Measurements from ENCODE around the gene SCAND1.

Gene SCAND1

GRCh38 chr20:35988910-35989463, 34.7 kb upstream of the SCAND1 start:
- Histone ChIP-seq H3K79me2 (ENCODE audit: control insufficient read depth, insufficient read depth, low read length, poor library complexity) (no peaks in the 10 kb centered on the region), H3K18ac (ENCODE audit: low read length) (no peak overlapping the region), H3K27ac (ENCODE audit: low read depth, low read length) (no peak overlapping the region), H3K4ac (ENCODE audit: low read depth, low read length) (no peak overlapping the region), H3K23ac (ENCODE audit: low read length) (no peak overlapping the region), H3K27me3 (ENCODE audit: insufficient read depth, low read length) (no peaks in the 10 kb centered on the region), H4K8ac (ENCODE audit: low read depth, low read length) (no peak overlapping the region), H3K79me1 (ENCODE audit: low read length) (no peaks in the 10 kb centered on the region), H3K9ac (ENCODE audit: low read length) (no peak overlapping the region), H3K36me3 (ENCODE audit: control insufficient read depth in 1 of 2, insufficient read depth in 2 of 2, low read length in 2 of 2) (no peaks in the 10 kb centered on the region), H2BK12ac (ENCODE audit: low read length) (no peak overlapping the region), H4K12ac (ENCODE audit: low read depth, low read length) (no peak overlapping the region), H3K4me2 (ENCODE audit: low read length) (no peak overlapping the region), H2BK120ac (ENCODE audit: insufficient read depth, low read length, poor library complexity) (no peak overlapping the region), H3K14ac (ENCODE audit: low read length) (no peak overlapping the region), H2BK5ac (ENCODE audit: low read depth, low read length, poor library complexity) (no peak overlapping the region), H2AFZ (ENCODE audit: insufficient read depth, low read length, poor library complexity) (no peak overlapping the region), H3K4me3 (ENCODE audit: low read depth, low read length) (no peak overlapping the region), H3K4me1 (ENCODE audit: control insufficient read depth in 1 of 2, insufficient read depth in 2 of 2, low read length in 2 of 2) (no peaks in the 10 kb centered on the region), H2AK5ac (ENCODE audit: low read length) (no peak overlapping the region), H4K91ac (ENCODE audit: low read depth, low read length) (no peak overlapping the region), H3K9me3 (ENCODE audit: insufficient read depth, low read depth, low read length) (no peaks in the 10 kb centered on the region)
- WGBS (ENCODE audit: extremely low coverage, insufficient coverage, insufficient read length) = no CpG with 5 or more reads among the region's 2 CpGs
- DNase-seq = no peak

- no peak overlapping the region for H3K18ac ChIP-seq (ENCODE audit: low read length)
- H2AFZ ChIP-seq (ENCODE audit: insufficient read depth, low read length, poor library complexity) = no peak overlapping the region
Measured at GRCh38 chr20:35985806-35986205, 31.5 kb upstream of the SCAND1 start.

GRCh38 chr20:35984382-35984781, 30.1 kb upstream of the SCAND1 start:
- H3K27ac ChIP-seq (ENCODE audit: low read depth, low read length) = no peak overlapping the region
- WGBS (ENCODE audit: extremely low coverage, insufficient coverage, insufficient read length) = no CpG with 5 or more reads among the region's 6 CpGs
- DNase-seq = no peak

More at GRCh38 chr20:35985806-35986205, 31.5 kb upstream of the SCAND1 start:
- Histone ChIP-seq H3K4ac (ENCODE audit: low read depth, low read length) (no peak overlapping the region), H3K9me3 (ENCODE audit: insufficient read depth, low read depth, low read length) (no peaks in the 10 kb centered on the region), H3K4me1 (ENCODE audit: control insufficient read depth in 1 of 2, insufficient read depth in 2 of 2, low read length in 2 of 2) (no peaks in the 10 kb centered on the region), H3K79me1 (ENCODE audit: low read length) (no peaks in the 10 kb centered on the region), H4K12ac (ENCODE audit: low read depth, low read length) (no peak overlapping the region), H2AK5ac (ENCODE audit: low read length) (no peak overlapping the region), H3K79me2 (ENCODE audit: control insufficient read depth, insufficient read depth, low read length, poor library complexity) (no peaks in the 10 kb centered on the region), H3K36me3 (ENCODE audit: control insufficient read depth in 1 of 2, insufficient read depth in 2 of 2, low read length in 2 of 2) (no peaks in the 10 kb centered on the region), H4K8ac (ENCODE audit: low read depth, low read length) (no peak overlapping the region), H3K27me3 (ENCODE audit: insufficient read depth, low read length) (no peaks in the 10 kb centered on the region), H2BK12ac (ENCODE audit: low read length) (no peak overlapping the region), H3K27ac (ENCODE audit: low read depth, low read length) (no peak overlapping the region), H3K9ac (ENCODE audit: low read length) (no peak overlapping the region), H2BK5ac (ENCODE audit: low read depth, low read length, poor library complexity) (no peak overlapping the region), H3K4me3 (ENCODE audit: low read depth, low read length) (no peak overlapping the region), H3K14ac (ENCODE audit: low read length) (no peak overlapping the region), H3K4me2 (ENCODE audit: low read length) (no peak overlapping the region), H3K23ac (ENCODE audit: low read length) (no peak overlapping the region), H2BK120ac (ENCODE audit: insufficient read depth, low read length, poor library complexity) (no peak overlapping the region), H4K91ac (ENCODE audit: low read depth, low read length) (no peak overlapping the region)
- DNase-seq = no peak
- WGBS (ENCODE audit: extremely low coverage, insufficient coverage, insufficient read length) = no CpG with 5 or more reads among the region's 2 CpGs

GRCh38 chr20:35981969-35982368, 27.7 kb upstream of the SCAND1 start:
- Histone ChIP-seq H3K9me3 (ENCODE audit: insufficient read depth, low read depth, low read length) (no peaks in the 10 kb centered on the region), H2BK5ac (ENCODE audit: low read depth, low read length, poor library complexity) (no peak overlapping the region), H3K4me2 (ENCODE audit: low read length) (no peak overlapping the region), H3K79me1 (ENCODE audit: low read length) (no peaks in the 10 kb centered on the region), H2AK5ac (ENCODE audit: low read length) (no peak overlapping the region), H3K27ac (ENCODE audit: low read depth, low read length) (no peak overlapping the region), H3K4me3 (ENCODE audit: low read depth, low read length) (no peak overlapping the region), H3K79me2 (ENCODE audit: control insufficient read depth, insufficient read depth, low read length, poor library complexity) (no peaks in the 10 kb centered on the region), H2BK12ac (ENCODE audit: low read length) (no peak overlapping the region), H3K18ac (ENCODE audit: low read length) (no peak overlapping the region), H3K4ac (ENCODE audit: low read depth, low read length) (no peak overlapping the region), H3K27me3 (ENCODE audit: insufficient read depth, low read length) (no peaks in the 10 kb centered on the region), H3K4me1 (ENCODE audit: control insufficient read depth in 1 of 2, insufficient read depth in 2 of 2, low read length in 2 of 2) (no peaks in the 10 kb centered on the region), H3K36me3 (ENCODE audit: control insufficient read depth in 1 of 2, insufficient read depth in 2 of 2, low read length in 2 of 2) (no peaks in the 10 kb centered on the region), H4K8ac (ENCODE audit: low read depth, low read length) (no peak overlapping the region), H4K12ac (ENCODE audit: low read depth, low read length) (no peak overlapping the region), H3K9ac (ENCODE audit: low read length) (no peak overlapping the region), H2AFZ (ENCODE audit: insufficient read depth, low read length, poor library complexity) (no peak overlapping the region), H3K14ac (ENCODE audit: low read length) (no peak overlapping the region), H2BK120ac (ENCODE audit: insufficient read depth, low read length, poor library complexity) (no peak overlapping the region), H3K23ac (ENCODE audit: low read length) (no peak overlapping the region), H4K91ac (ENCODE audit: low read depth, low read length) (no peak overlapping the region)
- DNase-seq = no peak
- WGBS (ENCODE audit: extremely low coverage, insufficient coverage, insufficient read length) = no CpG with 5 or more reads among the region's 3 CpGs

More at GRCh38 chr20:35984382-35984781, 30.1 kb upstream of the SCAND1 start:
- no peak overlapping the region for H3K18ac ChIP-seq (ENCODE audit: low read length)
- H2AFZ ChIP-seq (ENCODE audit: insufficient read depth, low read length, poor library complexity) = no peak overlapping the region
- H3K9me3 ChIP-seq (ENCODE audit: insufficient read depth, low read depth, low read length) = no peaks in the 10 kb centered on the region
- H4K8ac ChIP-seq (ENCODE audit: low read depth, low read length) = no peak overlapping the region
- no peak overlapping the region for H2BK12ac ChIP-seq (ENCODE audit: low read length)
- no peak overlapping the region for H3K14ac ChIP-seq (ENCODE audit: low read length)
- no peak overlapping the region for H2BK120ac ChIP-seq (ENCODE audit: insufficient read depth, low read length, poor library complexity)
- H3K79me2 ChIP-seq (ENCODE audit: control insufficient read depth, insufficient read depth, low read length, poor library complexity) = no peaks in the 10 kb centered on the region
- H3K4me2 ChIP-seq (ENCODE audit: low read length) = no peak overlapping the region
- H3K4me1 ChIP-seq (ENCODE audit: control insufficient read depth in 1 of 2, insufficient read depth in 2 of 2, low read length in 2 of 2) = no peaks in the 10 kb centered on the region
- H3K36me3 ChIP-seq (ENCODE audit: control insufficient read depth in 1 of 2, insufficient read depth in 2 of 2, low read length in 2 of 2) = no peaks in the 10 kb centered on the region
- H3K4ac ChIP-seq (ENCODE audit: low read depth, low read length) = no peak overlapping the region
- H3K9ac ChIP-seq (ENCODE audit: low read length) = no peak overlapping the region
- H4K91ac ChIP-seq (ENCODE audit: low read depth, low read length) = no peak overlapping the region
- H4K12ac ChIP-seq (ENCODE audit: low read depth, low read length) = no peak overlapping the region
- no peaks in the 10 kb centered on the region for H3K27me3 ChIP-seq (ENCODE audit: insufficient read depth, low read length)
- H3K4me3 ChIP-seq (ENCODE audit: low read depth, low read length) = no peak overlapping the region
- H3K23ac ChIP-seq (ENCODE audit: low read length) = no peak overlapping the region
- H2AK5ac ChIP-seq (ENCODE audit: low read length) = no peak overlapping the region
- no peaks in the 10 kb centered on the region for H3K79me1 ChIP-seq (ENCODE audit: low read length)
- H2BK5ac ChIP-seq (ENCODE audit: low read depth, low read length, poor library complexity) = no peak overlapping the region

Data from trophoblast cell (in vitro differentiated cells and primary cell).